IMR-90 (cell line): ENCODE measurements around the gene COLEC11. TPM values are rescaled to one million over a fixed set of nuclear protein-coding genes. Genes with fewer than 3 reads are reported as not detected.

ENCODE experiments used
- ATAC-seq: fragments of 200-7000 bp; cut with Tn5 transposase; 2 replicates; pipeline ENCODE4 v1.9.1; 2020; ENCODE audit warnings: low read depth, mild to moderate bottlenecking, moderate library complexity
- BruUV-seq: library from RNA; stranded (reverse); fragments of 400-500 nt; replicated peaks from 2 replicates; lab custom pipeline; 2021; lab: Mats Ljungman, UMichigan
- CTCF ChIA-PET: fragments of 300-600 bp; formaldehyde crosslinking; extraction: SDS; loops from one replicate; lab custom pipeline; 2021; ENCODE audit warnings: antibody characterized with exemption; lab: Yijun Ruan, JAX
- POLR2A ChIA-PET: fragments of 300-600 bp; sonication (Branson Sonifier 250); formaldehyde crosslinking; loops from one replicate; lab custom pipeline; 2022; ENCODE audit warnings: antibody characterized with exemption; ENCODE audit not compliant: unreplicated experiment; lab: Charles Lee
- DNase-seq: peaks from one replicate; pipeline ENCODE4 v3.0.0; 2013
- H2AFZ ChIP-seq: replicated peaks from 2 replicates; pipeline ENCODE3; 2013; ENCODE audit warnings: low read length, mild to moderate bottlenecking; ENCODE audit not compliant: poor library complexity
- H2AK5ac ChIP-seq: 2 replicates; pipeline ENCODE4 v1.6.1; 2013; ENCODE audit warnings: low read depth, low read length, inconsistent platforms
- H2AK9ac ChIP-seq: replicated peaks from 2 replicates; pipeline ENCODE3; 2013; ENCODE audit warnings: mild to moderate bottlenecking, low read depth, low read length, moderate library complexity; ENCODE audit not compliant: poor library complexity
- H2BK120ac ChIP-seq: 2 replicates; pipeline ENCODE4 v1.6.1; 2013; ENCODE audit warnings: low read depth, low read length, inconsistent platforms
- H2BK15ac ChIP-seq: 3 replicates; pipeline ENCODE4 v1.6.1; 2013; ENCODE audit warnings: low read depth, low read length, inconsistent platforms
- H2BK20ac ChIP-seq: 2 replicates; pipeline ENCODE4 v1.6.1; 2013; ENCODE audit warnings: low read depth, mild to moderate bottlenecking, inconsistent platforms, low read length, moderate library complexity
- H2BK5ac ChIP-seq: 2 replicates; pipeline ENCODE4 v1.6.1; 2013; ENCODE audit warnings: mild to moderate bottlenecking, low read depth, low read length, inconsistent platforms; ENCODE audit not compliant: poor library complexity, severe bottlenecking
- H3K14ac ChIP-seq: replicated peaks from 2 replicates; pipeline ENCODE4 v1.6.1; 2013; ENCODE audit warnings: low read depth, low read length, inconsistent platforms
- H3K18ac ChIP-seq: 2 replicates; pipeline ENCODE4 v1.6.1; 2013; ENCODE audit warnings: low read depth, low read length, control low read depth
- H3K23ac ChIP-seq: 2 replicates; pipeline ENCODE4 v1.6.1; 2013; ENCODE audit warnings: low read depth, low read length, inconsistent platforms
- H3K27ac ChIP-seq: 2 replicates; pipeline ENCODE4 v1.5.1; 2013; ENCODE audit warnings: mild to moderate bottlenecking, control low read depth, low read length; ENCODE audit not compliant: insufficient read depth
- H3K27me3 ChIP-seq: 2 replicates; pipeline ENCODE4 v1.6.1; 2013; ENCODE audit warnings: low read length; ENCODE audit not compliant: control insufficient read depth, insufficient read depth
- H3K36me3 ChIP-seq: 2 replicates; pipeline ENCODE4 v1.6.1; 2013; ENCODE audit warnings: low read length, mixed read lengths; ENCODE audit not compliant: control insufficient read depth, insufficient read depth
- H3K4ac ChIP-seq: 2 replicates; pipeline ENCODE4 v1.6.1; 2013; ENCODE audit warnings: low read depth, low read length, inconsistent platforms
- H3K4me1 ChIP-seq: 2 replicates; pipeline ENCODE4 v1.6.1; 2013; ENCODE audit warnings: low read length, mixed read lengths; ENCODE audit not compliant: control insufficient read depth, insufficient read depth
- H3K4me2 ChIP-seq: 2 replicates; pipeline ENCODE4 v1.6.1; 2013; ENCODE audit warnings: low read depth, mild to moderate bottlenecking, control low read depth, low read length, moderate library complexity
- H3K4me3 ChIP-seq: 2 replicates; pipeline ENCODE4 v1.5.1; 2013; ENCODE audit warnings: low read depth, mild to moderate bottlenecking, control low read depth, low read length, moderate library complexity; ENCODE audit not compliant: insufficient read depth
- H3K56ac ChIP-seq: 2 replicates; pipeline ENCODE4 v1.6.1; 2013; ENCODE audit warnings: low read length, inconsistent platforms; ENCODE audit not compliant: insufficient read depth; ENCODE audit errors: extremely low read depth
- H3K79me1 ChIP-seq, 2 experiments: 2 replicates each; pipeline ENCODE4 v1.6.1; 2013; ENCODE audit warnings: low read length in 2 of 2, inconsistent platforms in 1 of 2, low read depth in 1 of 2
- H3K9ac ChIP-seq: 2 replicates; pipeline ENCODE4 v1.6.1; 2013; ENCODE audit warnings: low read depth, low read length, control low read depth
- H3K9me1 ChIP-seq: 2 replicates; pipeline ENCODE4 v1.6.1; 2013; ENCODE audit warnings: low read length, inconsistent platforms; ENCODE audit not compliant: insufficient read depth
- H3K9me3 ChIP-seq: 2 replicates; pipeline ENCODE4 v1.6.1; 2013; ENCODE audit warnings: low read length; ENCODE audit not compliant: control insufficient read depth, insufficient read depth
- H4K20me1 ChIP-seq: 2 replicates; pipeline ENCODE4 v1.6.1; 2013; ENCODE audit warnings: low read length, inconsistent platforms; ENCODE audit not compliant: insufficient read depth
- H4K5ac ChIP-seq: 2 replicates; pipeline ENCODE4 v1.6.1; 2013; ENCODE audit warnings: mild to moderate bottlenecking, low read depth, low read length, control low read depth
- H4K8ac ChIP-seq, 2 experiments: 2 replicates each; pipeline ENCODE4 v1.6.1; 2013; ENCODE audit warnings: low read depth in 2 of 2, low read length in 2 of 2, control low read depth in 1 of 2, inconsistent platforms in 1 of 2
- H4K91ac ChIP-seq: 2 replicates; pipeline ENCODE4 v1.6.1; 2013; ENCODE audit warnings: low read depth, low read length, inconsistent platforms; ENCODE audit not compliant: insufficient read depth
- BHLHE40 ChIP-seq: fragments of 150-350 bp; IDR thresholded peaks from 2 replicates; pipeline ENCODE4 v1.6.1; 2016; ENCODE audit warnings: mild to moderate bottlenecking, low read depth, low read length
- CEBPB ChIP-seq: IDR thresholded peaks from 2 replicates; pipeline ENCODE4 v1.6.1; 2012; ENCODE audit warnings: low read depth, low read length, improper control_type of control experiment
- CHD1 ChIP-seq: IDR thresholded peaks from 2 replicates; pipeline ENCODE4 v1.6.1; 2012; ENCODE audit warnings: low read depth, low read length, improper control_type of control experiment
- FOS ChIP-seq: fragments of 150-350 bp; IDR thresholded peaks from 2 replicates; pipeline ENCODE4 v1.6.1; 2016; ENCODE audit warnings: low read depth, low read length
- MAFK ChIP-seq: IDR thresholded peaks from 2 replicates; pipeline ENCODE4 v1.6.1; 2012; ENCODE audit warnings: low read depth, low read length, improper control_type of control experiment
- MAZ ChIP-seq: IDR thresholded peaks from 2 replicates; pipeline ENCODE4 v1.6.1; 2012; ENCODE audit warnings: low read depth, mild to moderate bottlenecking, low read length, improper control_type of control experiment, moderate library complexity, borderline replicate concordance
- MXI1 ChIP-seq: IDR thresholded peaks from 2 replicates; pipeline ENCODE4 v1.6.1; 2012; ENCODE audit warnings: low read depth, mild to moderate bottlenecking, low read length, moderate library complexity, borderline replicate concordance
- POLR2A ChIP-seq: IDR thresholded peaks from 2 replicates; pipeline ENCODE4 v1.6.1; 2012; ENCODE audit warnings: mild to moderate bottlenecking, low read depth, low read length
- RAD21 ChIP-seq: IDR thresholded peaks from 2 replicates; pipeline ENCODE4 v1.6.1; 2012; ENCODE audit warnings: low read length, improper control_type of control experiment
- RCOR1 ChIP-seq: IDR thresholded peaks from 2 replicates; pipeline ENCODE4 v1.6.1; 2012; ENCODE audit warnings: mild to moderate bottlenecking, low read length, improper control_type of control experiment; ENCODE audit not compliant: insufficient replicate concordance
- RFX5 ChIP-seq: IDR thresholded peaks from 2 replicates; pipeline ENCODE4 v1.8.0; 2012; ENCODE audit warnings: low read depth, mild to moderate bottlenecking, low read length, moderate library complexity
- SMC3 ChIP-seq: fragments of 150-350 bp; IDR thresholded peaks from 2 replicates; pipeline ENCODE4 v1.6.1; 2016; ENCODE audit warnings: low read depth, mild to moderate bottlenecking, antibody characterized with exemption, low read length, moderate library complexity
- WGBS, 2 experiments: methylation state at CpG; one replicate each; pipeline versions ENCODE4 v1.1.5 to v1.1.7; 2013; ENCODE audit warnings: missing lambda C conversion rate in 2 of 2; ENCODE audit not compliant: insufficient read length in 1 of 2; ENCODE audit errors: extremely low coverage in 2 of 2; 5-methylcytosine and 5-hydroxymethylcytosine counted together
- dilution Hi-C: fragments of 300-500 bp; cut with HindIII; formaldehyde crosslinking; loops from one replicate; pipeline ENCODE4 v1.14.3; 2018; ENCODE audit warnings: low sequenced_read_pairs; ENCODE audit not compliant: unreplicated experiment
- in situ Hi-C: fragments of 300-500 bp; cut with MboI; formaldehyde crosslinking; loops from 3 replicates; pipeline ENCODE4 v1.14.3; 2019; ENCODE audit warnings: low sequenced_read_pairs, inconsistent platforms, mixed read lengths
- intact Hi-C: fragments of 100-400 bp; cut with micrococcal nuclease; formaldehyde crosslinking; loops from 2 replicates; pipeline ENCODE4 v1.10.0; 2022
- polyA plus RNA-seq, 3 experiments: library from polyadenylated mRNA; depleted of rRNA; stranded (reverse); fragments of >200 nt; gene quantifications; 2 replicates each; pipeline ENCODE4 v1.2.3, GENCODE V29; 2012; ENCODE audit warnings: low replicate concordance in 1 of 3
- total RNA-seq: library from RNA; depleted of rRNA; stranded (reverse); fragments of >200 nt; gene quantifications from 2 replicates; pipeline ENCODE4 v1.2.3, GENCODE V29; 2012
- TF ChIP-seq, protein P1 (sequence below): fragments of 150-350 bp; IDR thresholded peaks from 2 replicates; pipeline ENCODE4 v1.6.1; 2017; ENCODE audit warnings: mild to moderate bottlenecking, antibody characterized with exemption, low read length, low read depth
- TF ChIP-seq, protein P2 (sequence below): conservative IDR thresholded peaks from 2 replicates; pipeline ENCODE4 v1.5.1; 2012; ENCODE audit warnings: mild to moderate bottlenecking, low read depth, low read length, improper control_type of control experiment
- TF ChIP-seq, protein P3 (sequence below): fragments of 150-350 bp; IDR thresholded peaks from 2 replicates; pipeline ENCODE4 v1.6.1; 2016; ENCODE audit warnings: low read depth, mild to moderate bottlenecking, low read length, moderate library complexity, borderline replicate concordance

The COLEC11 gene
- total and polyA plus RNA-seq, 2 of the 4 experiments (the other 2 are of a cell fraction), result under 0.01 to 0.24 TPM

GRCh38 chr2:3627500-3628100 is 32.7 kb downstream of the COLEC11 start:
- POLR2A ChIA-PET, result no interaction called here
- Histone ChIP-seq H2BK120ac (peak overlapping the region; percentile 68; the same call in 1 of the 2 replicates), H3K4me2 (no peak overlapping the region), H3K36me3 (no peaks in the 10 kb centered on the region), H3K14ac (peak overlapping the region; percentile 40), H4K20me1 (no peaks in the 10 kb centered on the region), H3K4ac (peak overlapping the region; percentile 73), H3K9ac (no peak overlapping the region), H3K4me1 (peaks cover 15% of the 10 kb centered on the region; the same call in 1 of the 2 replicates), H3K27me3 (no peaks in the 10 kb centered on the region), H3K79me1 (no peaks in the 10 kb centered on the region; a peak in 1 of 4 replicates), H2AK9ac (peak overlapping the region; percentile 51), H4K5ac (peak overlapping the region; percentile 20; the same call in 1 of the 2 replicates), H4K8ac (no peak overlapping the region; a peak in 1 of 4 replicates), H3K56ac (no peak overlapping the region), H3K4me3 (no peak overlapping the region), H2AFZ (no peak overlapping the region), H3K9me1 (peaks cover 16% of the 10 kb centered on the region), H2AK5ac (peak overlapping the region; percentile 93; the same call in 1 of the 2 replicates), H3K9me3 (peaks cover 3% of the 10 kb centered on the region; the same call in 1 of the 2 replicates), H3K18ac (peak overlapping the region; percentile 26; the same call in 1 of the 2 replicates), H2BK20ac (peak overlapping the region; percentile 47; the same call in 1 of the 2 replicates), H4K91ac (peak overlapping the region; percentile 45; the same call in 1 of the 2 replicates), H2BK15ac (peak overlapping the region; percentile 58; the same call in 2 of the 3 replicates), H3K23ac (no peak overlapping the region), H3K27ac (peak overlapping the region; percentile 80; the same call in 1 of the 2 replicates), H2BK5ac (no peak overlapping the region)
- no peak for ATAC-seq
- no peak for DNase-seq
- 95% methylated on average over 18 of the region's 21 CpGs; no CpG with 5 or more reads in 1 of the 2 experiments for WGBS, 2 experiments
- intact Hi-C loops (no loop called here), dilution Hi-C loops (no loop called here), in situ Hi-C loops (no loop called here)
- CTCF ChIA-PET, result no interaction called here
- no TSS peak for BruUV-seq
- TF ChIP-seq, protein P1, sequence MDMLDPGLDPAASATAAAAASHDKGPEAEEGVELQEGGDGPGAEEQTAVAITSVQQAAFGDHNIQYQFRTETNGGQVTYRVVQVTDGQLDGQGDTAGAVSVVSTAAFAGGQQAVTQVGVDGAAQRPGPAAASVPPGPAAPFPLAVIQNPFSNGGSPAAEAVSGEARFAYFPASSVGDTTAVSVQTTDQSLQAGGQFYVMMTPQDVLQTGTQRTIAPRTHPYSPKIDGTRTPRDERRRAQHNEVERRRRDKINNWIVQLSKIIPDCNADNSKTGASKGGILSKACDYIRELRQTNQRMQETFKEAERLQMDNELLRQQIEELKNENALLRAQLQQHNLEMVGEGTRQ, result no peak
- no peak for TF ChIP-seq POLR2A
- TF ChIP-seq BHLHE40, result no peak
- no peak for TF ChIP-seq MAZ
- TF ChIP-seq RFX5, result no peak
- TF ChIP-seq FOS, result no peak
- TF ChIP-seq, protein P2, sequence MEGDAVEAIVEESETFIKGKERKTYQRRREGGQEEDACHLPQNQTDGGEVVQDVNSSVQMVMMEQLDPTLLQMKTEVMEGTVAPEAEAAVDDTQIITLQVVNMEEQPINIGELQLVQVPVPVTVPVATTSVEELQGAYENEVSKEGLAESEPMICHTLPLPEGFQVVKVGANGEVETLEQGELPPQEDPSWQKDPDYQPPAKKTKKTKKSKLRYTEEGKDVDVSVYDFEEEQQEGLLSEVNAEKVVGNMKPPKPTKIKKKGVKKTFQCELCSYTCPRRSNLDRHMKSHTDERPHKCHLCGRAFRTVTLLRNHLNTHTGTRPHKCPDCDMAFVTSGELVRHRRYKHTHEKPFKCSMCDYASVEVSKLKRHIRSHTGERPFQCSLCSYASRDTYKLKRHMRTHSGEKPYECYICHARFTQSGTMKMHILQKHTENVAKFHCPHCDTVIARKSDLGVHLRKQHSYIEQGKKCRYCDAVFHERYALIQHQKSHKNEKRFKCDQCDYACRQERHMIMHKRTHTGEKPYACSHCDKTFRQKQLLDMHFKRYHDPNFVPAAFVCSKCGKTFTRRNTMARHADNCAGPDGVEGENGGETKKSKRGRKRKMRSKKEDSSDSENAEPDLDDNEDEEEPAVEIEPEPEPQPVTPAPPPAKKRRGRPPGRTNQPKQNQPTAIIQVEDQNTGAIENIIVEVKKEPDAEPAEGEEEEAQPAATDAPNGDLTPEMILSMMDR, result no peak
- no peak for TF ChIP-seq RCOR1
- TF ChIP-seq MXI1, result no peak
- TF ChIP-seq, protein P3, sequence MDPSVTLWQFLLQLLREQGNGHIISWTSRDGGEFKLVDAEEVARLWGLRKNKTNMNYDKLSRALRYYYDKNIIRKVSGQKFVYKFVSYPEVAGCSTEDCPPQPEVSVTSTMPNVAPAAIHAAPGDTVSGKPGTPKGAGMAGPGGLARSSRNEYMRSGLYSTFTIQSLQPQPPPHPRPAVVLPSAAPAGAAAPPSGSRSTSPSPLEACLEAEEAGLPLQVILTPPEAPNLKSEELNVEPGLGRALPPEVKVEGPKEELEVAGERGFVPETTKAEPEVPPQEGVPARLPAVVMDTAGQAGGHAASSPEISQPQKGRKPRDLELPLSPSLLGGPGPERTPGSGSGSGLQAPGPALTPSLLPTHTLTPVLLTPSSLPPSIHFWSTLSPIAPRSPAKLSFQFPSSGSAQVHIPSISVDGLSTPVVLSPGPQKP, result no peak
- no peak for TF ChIP-seq RAD21
- no peak for TF ChIP-seq MAFK
- no peak for TF ChIP-seq CHD1
- no peak for TF ChIP-seq SMC3
- TF ChIP-seq CEBPB, result no peak
